ENCODE measurements around the gene PANK1.

PANK1 gene

GRCh38 chr10:89615824-89616223 is 29.2 kb downstream of the PANK1 start:
- DNase-seq = no peak

GRCh38 chr10:89615112-89615511 is 29.9 kb downstream of the PANK1 start:
- no peak for DNase-seq

GRCh38 chr10:89613582-89613981 is 31.5 kb downstream of the PANK1 start:
- no peak for DNase-seq

- no peak for DNase-seq
Observed at GRCh38 chr10:89611282-89611681, 33.8 kb downstream of the PANK1 start.

GRCh38 chr10:89609833-89610346 is 35.2 kb downstream of the PANK1 start:
- DNase-seq = no peak

GRCh38 chr10:89604200-89604599 is 40.8 kb downstream of the PANK1 start:
- no peak for DNase-seq

- no peak for DNase-seq
Observed at GRCh38 chr10:89602919-89603318, 42.1 kb downstream of the PANK1 start.

GRCh38 chr10:89601728-89602361 is 43.2 kb downstream of the PANK1 start:
- DNase-seq = no peak

GRCh38 chr10:89600041-89600440 is 45.0 kb downstream of the PANK1 start:
- DNase-seq = no peak

GRCh38 chr10:89593043-89593442 is 52.0 kb downstream of the PANK1 start:
- no peak for DNase-seq

- no peak for DNase-seq
Observed at GRCh38 chr10:89592539-89592938, 52.5 kb downstream of the PANK1 start.

- DNase-seq = no peak
Observed at GRCh38 chr10:89591796-89592271, 53.2 kb downstream of the PANK1 start.

- no peak for DNase-seq
Observed at GRCh38 chr10:89591111-89591795, 53.8 kb downstream of the PANK1 start.

GRCh38 chr10:89590326-89590725 is 54.7 kb downstream of the PANK1 start:
- DNase-seq = no peak

GRCh38 chr10:89589101-89589720 is 55.8 kb downstream of the PANK1 start:
- DNase-seq = no peak

- DNase-seq = no peak
Observed at GRCh38 chr10:89588671-89589070, 56.4 kb downstream of the PANK1 start.

- DNase-seq = no peak
Observed at GRCh38 chr10:89582022-89582421, 63.0 kb downstream of the PANK1 start.

GRCh38 chr10:89580243-89580642 is 64.8 kb downstream of the PANK1 start:
- DNase-seq = no peak

- DNase-seq = no peak
Observed at GRCh38 chr10:89576696-89577095, 68.3 kb downstream of the PANK1 start.

GRCh38 chr10:89576022-89576421 is 69.0 kb downstream of the PANK1 start:
- no peak for DNase-seq

GRCh38 chr10:89575031-89575430 is 70.0 kb downstream of the PANK1 start:
- DNase-seq = no peak

GRCh38 chr10:89574368-89574767 is 70.7 kb downstream of the PANK1 start:
- no peak for DNase-seq

GRCh38 chr10:89567576-89568245 is 77.3 kb downstream of the PANK1 start:
- DNase-seq = no peak
